Measurements from ENCODE around the gene THAP2. TPM values are rescaled to one million over a fixed set of nuclear protein-coding genes. Genes with fewer than 3 reads are reported as not detected.
"Not testable (repeated sequence)": the region's sequence is repeated elsewhere in the genome, so short reads cannot be mapped to it uniquely, and the experiment has no call there.

THAP2 gene
- total and polyA plus RNA-seq, 8 donors: 0.87 to 4.3 (median 1.8) TPM; not detected in 1

DNA sequence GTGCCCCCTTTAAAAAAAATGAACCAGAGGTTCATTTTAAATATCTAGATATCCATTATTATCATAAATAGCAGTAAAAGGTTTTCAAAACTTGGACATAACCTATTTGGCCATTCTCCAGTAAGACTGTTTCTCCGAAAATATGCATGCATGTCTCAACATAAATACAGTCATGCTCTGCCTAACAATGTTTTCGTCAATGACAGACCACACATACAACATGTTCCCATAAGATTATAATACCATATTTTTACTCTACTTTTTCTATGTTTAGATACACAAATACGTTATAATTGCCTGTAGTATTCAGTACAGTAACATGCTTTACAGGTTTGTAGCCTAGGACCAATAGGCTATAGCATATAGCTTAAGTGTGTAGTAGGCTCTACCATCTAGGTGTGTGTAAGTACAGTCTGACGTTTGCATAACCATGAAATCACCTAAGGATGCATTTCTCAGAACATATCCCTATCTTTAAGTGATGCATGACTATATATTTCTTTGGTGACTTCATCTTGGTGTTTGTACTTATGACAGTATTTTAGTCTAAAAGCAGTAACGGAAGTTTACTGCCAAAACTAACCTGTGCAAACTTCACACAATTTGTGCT, 25.0 kb downstream of the THAP2 start:
- no peak for TF ChIP-seq POLR2AphosphoS5 (IDR thresholded peaks at IDR 0.05)
- no peak for TF ChIP-seq POLR2A (IDR thresholded peaks at IDR 0.05)
- TF ChIP-seq, protein P1, sequence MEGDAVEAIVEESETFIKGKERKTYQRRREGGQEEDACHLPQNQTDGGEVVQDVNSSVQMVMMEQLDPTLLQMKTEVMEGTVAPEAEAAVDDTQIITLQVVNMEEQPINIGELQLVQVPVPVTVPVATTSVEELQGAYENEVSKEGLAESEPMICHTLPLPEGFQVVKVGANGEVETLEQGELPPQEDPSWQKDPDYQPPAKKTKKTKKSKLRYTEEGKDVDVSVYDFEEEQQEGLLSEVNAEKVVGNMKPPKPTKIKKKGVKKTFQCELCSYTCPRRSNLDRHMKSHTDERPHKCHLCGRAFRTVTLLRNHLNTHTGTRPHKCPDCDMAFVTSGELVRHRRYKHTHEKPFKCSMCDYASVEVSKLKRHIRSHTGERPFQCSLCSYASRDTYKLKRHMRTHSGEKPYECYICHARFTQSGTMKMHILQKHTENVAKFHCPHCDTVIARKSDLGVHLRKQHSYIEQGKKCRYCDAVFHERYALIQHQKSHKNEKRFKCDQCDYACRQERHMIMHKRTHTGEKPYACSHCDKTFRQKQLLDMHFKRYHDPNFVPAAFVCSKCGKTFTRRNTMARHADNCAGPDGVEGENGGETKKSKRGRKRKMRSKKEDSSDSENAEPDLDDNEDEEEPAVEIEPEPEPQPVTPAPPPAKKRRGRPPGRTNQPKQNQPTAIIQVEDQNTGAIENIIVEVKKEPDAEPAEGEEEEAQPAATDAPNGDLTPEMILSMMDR (IDR thresholded peaks at IDR 0.05): no peak
- TF ChIP-seq EP300 (IDR thresholded peaks at IDR 0.05): no peak
- peaks cover 26 to 46% (median 36%) of the 10 kb centered on the region in 4 donors for H3K4me1 ChIP-seq
- no peak overlapping the region for H3K4me3 ChIP-seq
- H3K36me3 ChIP-seq: peaks cover 0 to 5% (median 0%) of the 10 kb centered on the region in 4 donors
- 64 to 78% (median 70%) methylated on average over 5 of the region's 5 CpGs for WGBS, 5 donors
- intact Hi-C loops (cut with DNase I; ENCODE audit: low total_unique reads): no loop called here
- H3K9me3 ChIP-seq: no peaks in the 10 kb centered on the region
- H3K27me3 ChIP-seq: no peaks in the 10 kb centered on the region
- no peak for DNase-seq
- H3K27ac ChIP-seq: no peak overlapping the region

- peak; percentile 11 to 65 for DNase-seq
- H3K4me3 ChIP-seq: no peak overlapping the region
- H3K27ac ChIP-seq: peak overlapping the region in 2 of 5 donors; percentile 19 to 31
- WGBS, 5 donors: 36 to 79% (median 62%) methylated on average over 4 of the region's 4 CpGs
- peaks cover 0 to 8% (median 5%) of the 10 kb centered on the region in 4 donors for H3K36me3 ChIP-seq
- intact Hi-C loops (cut with DNase I; ENCODE audit: low total_unique reads): no loop called here
- no peak for TF ChIP-seq POLR2A (IDR thresholded peaks at IDR 0.05)
- TF ChIP-seq POLR2AphosphoS5 (IDR thresholded peaks at IDR 0.05): no peak
- TF ChIP-seq, protein P1 (IDR thresholded peaks at IDR 0.05): no peak
- no peak for TF ChIP-seq EP300 (IDR thresholded peaks at IDR 0.05)
- H3K9me3 ChIP-seq: no peaks in the 10 kb centered on the region
- no peaks in the 10 kb centered on the region for H3K27me3 ChIP-seq
- peaks cover 21 to 49% (median 34%) of the 10 kb centered on the region in 4 donors for H3K4me1 ChIP-seq
Measured at GRCh38 chr12:71691504-71692129, 27.5 kb downstream of the THAP2 start.

- no peaks in the 10 kb centered on the region for H3K9me3 ChIP-seq
- no peaks in the 10 kb centered on the region for H3K27me3 ChIP-seq
- H3K27ac ChIP-seq: no peak overlapping the region
- peaks cover 13 to 23% (median 20%) of the 10 kb centered on the region in 4 donors for H3K36me3 ChIP-seq
- 91 to 98% (median 96%) methylated on average over 7 of the region's 7 CpGs for WGBS, 5 donors
- H3K4me3 ChIP-seq: no peak overlapping the region
- no peak for DNase-seq
- H3K4me1 ChIP-seq: peaks cover 8 to 34% (median 19%) of the 10 kb centered on the region in 4 donors
- TF ChIP-seq EP300 (IDR thresholded peaks at IDR 0.05) (no peak), POLR2AphosphoS5 (IDR thresholded peaks at IDR 0.05) (no peak), POLR2A (IDR thresholded peaks at IDR 0.05) (no peak)
- TF ChIP-seq, protein P1 (IDR thresholded peaks at IDR 0.05): no peak
- intact Hi-C loops (cut with DNase I; ENCODE audit: low total_unique reads): no loop called here
Measured at GRCh38 chr12:71693126-71693525, 29.0 kb downstream of the THAP2 start.

- 68 to 98% (median 93%) methylated on average over 5 of the region's 5 CpGs for WGBS, 5 donors
- H3K4me1 ChIP-seq: peaks cover 3 to 29% (median 15%) of the 10 kb centered on the region in 4 donors
- H3K27ac ChIP-seq: peak overlapping the region in 1 of 5 donors; percentile 9
- DNase-seq; H3K9me3 ChIP-seq; H3K27me3 ChIP-seq; intact Hi-C loops (cut with DNase I; ENCODE audit: low total_unique reads); H3K4me3 ChIP-seq: not testable (repeated sequence)
- peaks cover 16 to 28% (median 25%) of the 10 kb centered on the region in 4 donors for H3K36me3 ChIP-seq
Measured at GRCh38 chr12:71693651-71694050, 29.6 kb downstream of the THAP2 start.
